ENCODE measurements around the gene EFHC2.

GRCh38 chrX:44223150-44223549 lies 120.3 kb downstream of the EFHC2 start:
- TF ChIP-seq POLR2AphosphoS5 (IDR thresholded peaks at IDR 0.05) (no peak), POLR2A (IDR thresholded peaks at IDR 0.05) (no peak)
